ENCODE measurements around the gene IRX1.

Gene IRX1

DNA sequence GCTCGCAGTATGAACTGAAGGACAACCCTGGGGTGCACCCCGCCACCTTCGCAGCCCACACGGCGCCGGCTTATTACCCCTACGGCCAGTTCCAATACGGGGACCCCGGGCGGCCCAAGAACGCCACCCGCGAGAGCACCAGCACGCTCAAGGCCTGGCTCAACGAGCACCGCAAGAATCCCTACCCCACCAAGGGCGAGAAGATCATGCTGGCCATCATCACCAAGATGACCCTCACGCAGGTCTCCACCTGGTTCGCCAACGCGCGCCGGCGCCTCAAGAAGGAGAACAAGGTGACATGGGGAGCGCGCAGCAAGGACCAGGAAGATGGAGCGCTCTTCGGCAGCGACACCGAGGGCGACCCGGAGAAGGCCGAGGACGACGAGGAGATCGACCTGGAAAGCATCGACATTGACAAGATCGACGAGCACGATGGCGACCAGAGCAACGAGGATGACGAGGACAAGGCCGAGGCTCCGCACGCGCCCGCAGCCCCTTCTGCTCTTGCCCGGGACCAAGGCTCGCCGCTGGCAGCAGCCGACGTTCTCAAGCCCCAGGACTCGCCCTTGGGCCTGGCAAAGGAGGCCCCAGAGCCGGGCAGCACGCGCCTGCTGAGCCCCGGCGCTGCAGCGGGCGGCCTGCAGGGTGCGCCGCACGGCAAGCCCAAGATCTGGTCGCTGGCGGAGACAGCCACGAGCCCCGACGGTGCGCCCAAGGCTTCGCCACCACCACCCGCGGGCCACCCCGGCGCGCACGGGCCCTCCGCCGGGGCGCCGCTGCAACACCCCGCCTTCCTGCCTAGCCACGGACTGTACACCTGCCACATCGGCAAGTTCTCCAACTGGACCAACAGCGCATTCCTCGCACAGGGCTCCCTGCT is 3.8 kb downstream of the IRX1 start:
- DNase-seq = peak; percentile 70

DNA sequence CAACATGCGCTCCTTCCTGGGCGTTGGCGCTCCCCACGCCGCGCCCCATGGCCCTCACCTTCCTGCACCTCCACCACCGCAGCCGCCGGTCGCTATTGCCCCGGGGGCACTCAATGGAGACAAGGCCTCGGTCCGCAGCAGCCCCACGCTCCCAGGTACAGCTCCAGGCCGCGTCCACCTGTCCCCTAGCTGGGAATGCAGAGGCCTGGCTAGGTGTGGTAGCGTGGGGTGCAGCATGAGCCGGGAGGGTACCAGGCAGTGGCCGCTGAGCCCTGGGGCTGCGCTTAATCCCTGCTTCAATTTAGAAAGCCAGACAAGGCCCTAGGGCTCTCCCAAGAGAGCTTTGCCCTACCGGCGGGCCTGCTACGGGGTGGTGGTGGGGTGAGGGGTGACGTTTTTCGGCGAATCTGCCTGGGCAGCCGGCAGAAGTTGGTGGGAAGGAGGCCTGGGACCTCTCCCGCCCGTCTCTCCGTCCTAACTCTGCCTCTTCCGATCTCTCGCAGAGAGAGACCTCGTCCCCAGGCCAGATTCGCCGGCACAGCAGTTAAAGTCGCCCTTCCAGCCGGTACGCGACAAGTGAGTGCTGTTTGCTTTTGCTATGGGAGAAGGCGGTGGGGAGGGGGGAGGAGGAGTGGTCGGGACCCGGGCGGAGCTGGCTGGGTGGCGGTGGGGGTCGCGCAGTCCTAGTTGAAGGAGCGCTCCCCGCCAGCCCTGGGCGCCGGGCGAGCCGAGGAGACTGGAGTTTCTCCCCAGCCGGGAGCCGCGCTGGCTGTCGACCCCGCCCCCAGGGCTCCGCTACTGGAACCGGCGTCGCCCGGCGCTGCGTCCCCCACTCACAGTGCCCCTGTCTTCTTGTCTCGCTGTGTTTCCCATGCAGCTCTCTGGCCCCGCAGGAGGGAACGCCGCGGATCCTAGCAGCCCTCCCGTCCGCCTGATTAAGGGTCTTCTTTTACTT is 4.8 kb downstream of the IRX1 start:
- peak; percentile 53 for DNase-seq

DNA sequence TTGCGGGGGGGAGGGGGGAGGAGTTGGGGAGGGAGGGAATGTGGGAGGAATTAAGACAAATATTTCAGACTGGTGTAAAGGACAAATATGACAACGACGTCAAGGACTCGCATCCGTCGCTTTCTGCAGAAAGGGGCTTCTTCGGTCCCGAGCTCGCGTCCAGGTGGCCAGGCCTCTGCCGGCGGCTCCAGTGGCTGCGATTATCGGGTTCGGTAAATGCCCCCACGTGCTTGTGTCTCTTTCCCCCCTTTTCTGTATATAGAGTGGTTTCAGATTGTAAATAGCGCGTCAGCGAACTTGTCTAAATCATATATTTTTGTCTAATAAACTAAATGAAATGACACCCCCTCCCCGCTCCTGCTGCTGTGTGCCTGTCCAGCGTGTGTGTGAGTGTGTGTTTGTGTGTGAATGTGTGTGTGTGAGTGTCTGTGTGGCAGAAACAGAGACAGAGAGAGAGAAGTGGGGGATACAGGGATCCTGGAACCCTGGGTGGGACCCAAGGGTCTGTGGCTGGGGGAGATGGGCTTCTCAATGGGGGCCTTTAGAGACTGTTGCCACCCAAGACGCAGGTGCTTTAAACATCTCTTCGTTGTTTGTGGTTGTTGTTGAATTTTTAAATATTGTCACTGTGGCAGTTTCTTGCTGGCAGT is 5.6 kb downstream of the IRX1 start:
- peak; percentile 36 for DNase-seq

DNA sequence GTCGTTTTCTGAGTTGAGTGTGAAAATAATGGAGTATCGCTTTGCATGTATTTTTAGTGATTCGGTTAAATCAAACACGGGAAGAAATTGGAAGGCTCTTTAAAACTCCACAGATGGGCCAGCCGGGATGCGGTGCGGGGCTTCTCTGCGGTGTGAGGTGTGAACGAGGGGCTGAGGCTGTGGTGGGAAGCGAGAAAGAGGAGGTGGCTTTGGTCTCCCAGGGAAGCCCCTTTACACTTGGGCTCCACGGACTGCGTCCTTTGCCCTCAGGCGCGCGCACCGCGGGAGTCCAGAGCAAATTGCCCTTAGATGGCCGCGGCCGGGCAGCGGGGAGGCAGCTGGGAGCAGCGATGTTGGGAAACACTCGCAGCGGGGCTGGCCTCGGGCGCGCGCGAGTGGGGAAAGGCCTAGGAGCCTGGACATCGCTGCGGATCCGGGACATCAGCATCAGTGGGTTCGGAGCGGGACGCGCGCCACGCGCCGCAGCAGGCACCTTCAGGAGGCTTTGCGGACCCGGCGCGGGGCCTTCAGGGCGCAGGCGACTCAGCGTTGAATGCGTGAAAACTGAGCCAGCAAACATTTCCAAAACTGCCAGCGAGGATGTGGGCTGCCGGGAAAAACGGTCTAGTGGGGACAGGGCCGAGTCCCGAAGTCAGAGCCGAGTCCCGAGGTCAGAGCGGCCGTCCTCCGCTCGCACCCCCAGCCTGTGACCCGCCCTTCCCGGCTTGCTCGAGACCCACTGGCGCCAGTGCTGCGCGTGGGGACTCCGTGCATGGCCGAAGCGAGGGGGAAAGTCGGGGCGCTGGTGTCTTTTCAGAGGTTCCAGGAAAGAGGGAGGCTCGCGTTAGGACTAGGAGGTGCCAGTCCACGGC is 6.5 kb downstream of the IRX1 start:
- peak; percentile 67 for DNase-seq

DNA sequence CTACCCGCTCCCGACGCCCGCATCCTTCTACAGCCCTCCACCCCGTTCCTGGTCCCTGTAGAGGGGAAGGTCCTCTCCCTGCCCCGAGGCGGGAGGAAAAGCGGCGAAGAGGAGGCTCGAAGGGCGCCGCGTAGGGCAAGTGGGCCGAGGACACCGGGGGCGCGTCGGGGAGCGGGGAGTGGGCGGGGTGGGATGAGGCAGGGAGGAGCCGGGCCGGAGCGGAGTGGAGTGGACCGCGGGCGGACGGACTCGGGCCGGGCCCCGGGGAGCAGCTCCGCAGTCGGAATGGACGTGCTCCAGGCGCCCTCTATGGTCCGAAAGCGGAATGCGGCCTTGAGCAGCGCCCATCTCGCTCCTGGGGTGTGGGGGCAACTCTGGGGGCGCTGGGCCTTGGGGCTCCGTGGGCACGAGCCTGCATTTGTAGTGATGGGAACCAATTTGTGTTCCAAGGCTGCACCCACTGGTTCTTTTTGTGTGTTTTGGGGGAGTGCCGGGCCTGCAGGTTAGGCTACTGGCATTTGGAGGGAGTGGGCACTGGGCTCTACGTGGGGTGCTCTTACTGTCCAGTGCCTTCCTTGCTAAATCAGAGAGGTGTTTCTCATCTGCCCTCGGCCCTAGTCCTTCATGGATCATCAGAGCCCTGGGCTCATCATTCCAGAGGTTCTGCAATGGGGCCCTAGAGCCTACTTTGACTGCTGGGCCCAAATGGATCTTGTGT is 7.3 kb downstream of the IRX1 start:
- DNase-seq = no peak

DNA sequence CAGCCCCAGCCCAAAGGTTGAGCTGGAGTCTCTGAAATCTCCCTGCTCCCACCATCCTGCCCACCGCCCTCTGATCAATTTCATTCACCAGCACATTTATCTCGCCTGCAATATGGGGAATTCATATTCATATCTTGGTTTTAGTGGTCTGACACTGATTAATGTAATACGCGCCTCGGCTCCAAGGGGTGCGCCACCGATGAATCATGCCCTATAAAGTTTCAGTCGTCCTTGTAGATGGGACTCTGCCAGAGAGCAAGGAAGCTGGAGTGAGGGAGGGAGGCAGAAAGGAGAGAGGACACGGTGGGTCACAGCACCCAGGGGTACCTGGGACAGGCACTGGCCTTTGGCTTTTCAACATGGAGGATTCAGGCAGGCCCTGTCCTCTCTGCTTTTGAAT is 8.9 kb downstream of the IRX1 start:
- DNase-seq = no peak

DNA sequence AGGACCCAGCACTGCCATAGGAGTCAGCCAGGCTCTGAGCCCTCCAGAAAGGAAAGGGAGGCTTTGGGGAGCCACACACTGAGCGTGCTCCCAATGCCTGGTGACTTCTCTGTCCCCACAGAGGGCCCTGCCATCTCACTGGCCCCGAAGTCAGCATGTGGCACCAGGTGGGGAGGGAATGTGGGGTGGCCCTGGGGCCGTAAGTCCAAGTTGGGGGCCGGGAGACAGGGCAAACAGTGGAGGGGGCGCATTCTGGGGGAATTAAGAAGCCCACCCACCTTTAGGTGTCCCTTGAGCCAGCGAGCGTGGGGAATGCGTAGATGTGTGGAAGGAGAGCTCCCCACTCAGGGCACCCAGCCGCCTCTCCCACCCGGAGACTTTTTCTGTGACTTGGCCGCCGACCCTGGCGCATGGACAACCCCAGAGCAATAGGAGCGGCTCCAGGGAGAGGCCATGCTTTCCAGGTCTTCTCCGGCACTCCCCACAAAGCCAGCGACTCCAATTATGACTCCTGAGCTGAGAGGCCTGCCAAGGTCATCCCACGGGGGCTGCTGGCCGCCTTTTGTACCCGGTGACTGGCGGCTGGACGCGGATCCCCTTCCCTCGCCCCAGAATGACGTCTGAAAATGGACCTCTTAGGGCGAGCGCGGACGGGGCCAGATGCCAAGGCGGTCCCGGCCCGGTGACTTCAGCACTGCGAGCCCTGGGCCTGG is 9.8 kb downstream of the IRX1 start:
- DNase-seq = no peak

DNA sequence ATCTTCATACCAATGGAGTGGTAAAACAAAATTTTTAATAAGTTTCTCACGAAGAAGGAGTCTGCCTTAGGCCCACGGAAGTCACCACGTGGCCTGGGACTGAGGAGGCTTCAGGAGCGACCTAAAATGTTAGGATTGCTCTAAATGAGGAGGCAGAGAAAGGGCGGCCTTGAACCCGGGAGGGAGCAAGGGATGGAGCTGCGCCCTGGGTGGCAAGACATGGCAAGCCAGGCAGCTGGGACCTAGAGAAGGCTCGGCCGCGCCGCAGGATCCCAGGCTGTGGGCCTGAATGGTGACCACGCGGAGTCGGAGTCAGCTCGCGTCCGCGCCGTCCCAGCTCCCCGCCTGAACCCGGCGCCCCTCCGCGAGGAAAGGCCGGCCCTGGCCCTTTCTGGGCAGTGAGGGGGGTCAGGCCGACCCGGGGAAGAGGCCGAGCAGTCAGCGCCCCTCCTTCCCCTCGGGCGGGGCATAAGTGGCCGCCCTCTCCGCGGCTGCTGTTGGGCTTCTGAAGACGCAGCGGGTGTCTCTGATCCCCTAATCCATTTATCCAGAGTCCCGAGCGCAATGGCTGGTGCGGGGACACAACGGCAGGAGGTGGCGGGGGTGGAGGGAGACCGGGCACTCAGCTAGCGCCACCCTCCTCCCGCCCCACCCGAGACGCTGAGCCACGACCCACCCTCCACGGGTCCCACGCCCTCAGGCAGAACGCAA is 10.6 kb downstream of the IRX1 start:
- DNase-seq = no peak

DNA sequence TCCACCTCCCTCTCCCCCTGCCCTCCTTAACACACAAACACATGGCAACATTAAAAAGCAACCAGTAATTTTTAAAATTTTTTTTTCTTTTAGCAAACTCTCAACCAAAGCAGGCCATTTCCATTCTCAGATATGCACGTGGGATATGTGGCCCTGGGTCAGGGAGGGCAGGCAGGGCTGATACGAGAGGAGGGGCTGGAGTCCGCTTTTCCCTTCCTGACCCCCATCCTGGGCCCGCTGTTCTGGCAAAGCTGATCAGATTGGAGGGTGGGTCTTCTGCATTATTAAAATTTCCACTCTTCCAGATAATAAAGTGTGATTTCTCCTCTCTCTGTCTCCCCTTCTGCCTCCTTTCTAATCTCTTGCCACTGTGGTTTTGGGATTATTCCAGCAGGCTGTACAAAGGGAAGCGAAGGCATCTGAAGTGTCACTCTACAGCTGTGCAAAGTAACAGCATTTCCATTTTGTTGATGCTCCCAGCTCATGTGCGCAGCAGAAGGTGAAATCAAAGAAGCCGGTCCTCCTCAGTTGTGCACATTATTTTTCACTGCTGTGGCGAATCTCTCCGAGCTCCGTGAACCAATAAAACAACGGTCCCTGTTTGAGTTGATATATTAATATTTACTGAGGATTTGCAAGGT is 12.0 kb downstream of the IRX1 start:
- DNase-seq = no peak

DNA sequence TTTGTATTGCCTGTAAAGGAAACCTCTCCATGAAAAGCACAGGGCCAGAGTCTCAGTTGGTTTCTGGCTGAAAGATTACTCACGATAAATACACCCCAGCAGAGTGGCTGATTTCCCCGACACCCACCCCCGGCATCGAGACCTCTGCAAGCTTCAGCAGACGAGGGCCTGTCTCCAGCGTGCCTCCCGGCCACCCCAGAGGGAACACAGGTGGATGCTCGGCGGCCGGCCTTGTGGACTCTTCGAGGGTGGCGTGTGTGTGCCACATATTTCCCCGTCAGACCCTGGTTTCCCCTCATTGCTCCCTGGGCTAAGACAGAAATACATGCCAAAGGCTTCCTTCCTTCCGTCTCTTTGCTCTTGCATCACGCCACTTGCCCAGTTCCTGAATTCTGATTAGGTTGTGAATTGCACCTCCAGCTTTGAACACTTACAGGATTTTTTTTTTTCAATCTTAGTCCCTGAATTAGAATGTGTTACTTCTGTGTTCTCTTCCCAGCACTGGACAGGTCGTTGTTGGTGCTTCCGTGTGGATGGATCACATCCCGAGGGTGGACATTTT is 13.6 kb downstream of the IRX1 start:
- DNase-seq = no peak

DNA sequence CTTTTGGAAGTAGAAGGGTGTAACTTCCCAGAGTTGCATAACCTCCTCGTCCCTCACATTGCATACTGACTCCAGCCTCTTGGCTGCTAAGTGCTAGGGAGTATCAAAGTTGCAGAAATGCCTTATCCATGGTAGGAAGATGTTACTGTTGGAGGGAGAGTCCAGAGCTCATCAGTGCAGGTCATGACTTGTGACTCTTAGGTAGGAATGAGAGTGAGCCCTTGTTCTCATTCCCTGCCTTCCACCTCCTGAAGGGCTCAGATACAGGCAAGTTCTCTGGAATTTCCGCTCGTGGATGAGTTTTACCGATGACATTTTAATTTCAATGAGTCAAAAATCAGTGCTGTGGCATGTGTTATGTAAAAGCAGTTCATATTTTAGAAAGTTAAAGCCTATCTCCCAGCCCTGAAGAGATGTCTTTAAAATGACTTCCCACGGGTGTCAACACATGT is 17.0 kb downstream of the IRX1 start:
- no peak for DNase-seq

DNA sequence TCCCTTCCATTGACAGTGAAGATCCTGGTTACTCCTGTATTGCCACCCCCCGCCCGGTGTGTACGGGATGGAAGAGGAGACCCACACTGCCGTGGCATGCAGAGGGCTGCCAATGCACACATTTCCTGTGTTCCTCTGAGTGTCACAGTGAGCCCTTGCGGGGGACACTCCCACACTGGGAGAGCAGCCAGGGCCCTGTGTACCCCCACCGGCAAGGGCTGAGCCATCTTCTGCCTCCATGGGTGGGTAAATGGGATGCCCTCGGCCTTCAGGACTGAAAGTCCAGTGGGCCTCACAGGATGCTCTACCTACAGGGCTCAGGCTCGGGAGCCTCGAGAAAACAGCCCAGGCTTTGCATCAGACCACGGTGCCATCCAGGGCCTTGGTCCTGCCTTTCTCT is 18.1 kb downstream of the IRX1 start:
- no peak for DNase-seq

DNA sequence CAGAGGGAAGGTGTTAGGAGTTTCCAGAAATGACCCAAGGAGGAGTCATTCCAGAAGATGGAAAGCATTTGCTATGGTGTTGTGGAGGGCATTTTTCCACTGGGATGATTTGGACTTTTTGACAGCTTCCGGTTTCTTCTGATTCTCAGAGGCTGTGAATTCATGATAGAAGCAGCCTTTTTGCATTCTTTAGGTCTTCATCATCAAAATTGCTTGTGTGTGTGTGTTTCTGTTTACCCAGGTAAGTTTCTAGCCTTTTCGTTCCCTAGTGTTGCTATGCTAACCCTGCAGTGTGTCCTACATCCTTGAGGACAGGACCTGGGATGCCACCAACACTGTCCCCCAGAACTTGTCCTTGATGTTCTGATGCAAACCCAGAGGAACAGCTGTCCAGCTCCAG is 19.6 kb downstream of the IRX1 start:
- DNase-seq = no peak

DNA sequence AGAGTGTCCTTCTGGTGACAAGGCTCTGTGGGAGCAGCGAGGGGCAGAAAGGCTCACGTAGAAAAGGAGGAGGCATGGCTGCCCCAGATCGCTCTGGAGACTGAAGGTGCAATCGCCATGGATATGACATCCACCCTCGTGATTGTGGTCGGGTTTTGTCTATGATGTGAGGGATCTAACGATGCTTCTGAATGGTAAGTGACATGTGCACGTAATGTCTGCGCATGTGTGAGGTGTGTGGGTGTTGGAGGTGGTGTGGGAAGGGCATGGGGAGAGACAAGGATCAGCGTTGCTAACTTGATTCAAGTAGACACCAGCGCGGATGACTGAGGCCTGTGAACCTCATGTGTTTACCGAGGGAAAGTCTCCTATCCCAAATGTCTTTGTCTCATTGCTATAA is 20.2 kb downstream of the IRX1 start:
- DNase-seq = no peak

DNA sequence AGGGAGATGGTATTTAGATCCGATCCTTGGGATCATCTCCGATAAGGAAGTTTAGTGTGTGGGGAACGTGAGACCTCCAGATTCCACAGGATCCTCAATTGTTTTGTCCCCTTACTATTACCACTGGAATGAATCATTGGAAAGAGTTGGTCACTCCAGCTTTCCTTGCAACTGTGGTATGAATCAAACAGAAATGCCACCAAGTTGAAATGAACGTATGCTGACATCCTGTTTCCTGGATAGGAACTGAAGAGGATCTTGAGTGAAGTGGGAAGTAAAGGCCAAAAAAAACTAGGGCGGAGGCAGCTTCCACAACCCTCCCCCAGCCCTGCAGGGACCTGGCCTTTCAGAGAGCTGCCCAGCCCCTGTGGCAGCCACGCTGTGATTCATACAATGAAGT is 23.9 kb downstream of the IRX1 start:
- no peak for DNase-seq

DNA sequence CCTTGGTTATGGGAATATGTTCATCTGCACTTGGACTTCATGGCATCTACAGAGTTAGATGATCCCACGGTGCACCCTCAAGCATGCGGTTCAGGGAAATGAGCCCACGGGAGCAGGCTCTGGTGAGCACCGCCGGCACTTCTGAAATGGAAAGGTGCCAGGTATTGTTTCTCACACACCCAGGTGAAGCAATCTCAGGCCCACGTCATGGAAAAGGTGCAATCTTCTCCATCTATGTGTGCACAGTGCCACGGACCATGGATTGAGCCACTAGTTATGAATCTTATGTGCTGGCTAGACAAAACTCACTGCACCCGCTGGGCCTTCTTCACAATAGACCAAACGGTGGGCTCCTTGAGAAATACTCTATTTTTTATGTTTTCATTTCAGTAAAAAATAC is 27.3 kb downstream of the IRX1 start:
- DNase-seq = no peak

DNA sequence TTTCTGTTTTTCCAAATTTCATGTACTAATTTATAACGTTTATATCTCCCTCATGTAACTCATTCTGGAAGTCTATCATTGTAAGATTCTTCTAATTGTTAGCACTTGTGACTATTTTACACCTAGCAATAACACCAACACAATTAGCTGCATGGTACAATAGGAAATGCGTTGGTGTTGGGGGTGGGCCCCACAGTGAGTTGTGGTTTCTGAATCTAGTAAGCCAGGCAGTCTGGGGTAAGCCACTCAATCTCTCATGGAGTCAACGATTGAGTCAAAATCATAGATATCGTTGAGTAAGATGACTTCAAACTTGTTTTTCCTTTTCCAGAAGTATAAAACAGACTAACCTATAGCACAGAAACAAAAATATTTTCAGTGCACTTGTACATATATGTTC is 30.0 kb downstream of the IRX1 start:
- no peak for DNase-seq

DNA sequence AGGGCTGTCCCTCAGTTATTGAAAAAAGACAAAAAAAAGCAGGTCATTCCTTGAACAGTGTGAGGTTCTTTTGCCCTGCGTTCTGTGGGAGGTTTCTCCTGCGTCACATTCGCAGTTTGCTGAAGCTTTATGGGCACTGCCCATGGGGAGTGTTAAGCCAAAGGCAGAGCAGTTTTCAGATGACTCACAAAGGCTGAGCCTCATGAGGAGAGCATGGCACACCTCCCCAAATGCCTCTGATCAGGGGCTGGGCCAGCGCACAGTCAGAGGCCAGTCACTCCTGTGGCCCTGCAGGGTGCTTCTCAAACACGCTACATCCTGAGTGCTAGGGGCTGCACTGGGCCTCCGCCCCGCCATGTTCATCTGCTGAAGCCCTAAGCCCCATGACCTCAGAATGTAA is 38.4 kb downstream of the IRX1 start:
- no peak for DNase-seq

DNA sequence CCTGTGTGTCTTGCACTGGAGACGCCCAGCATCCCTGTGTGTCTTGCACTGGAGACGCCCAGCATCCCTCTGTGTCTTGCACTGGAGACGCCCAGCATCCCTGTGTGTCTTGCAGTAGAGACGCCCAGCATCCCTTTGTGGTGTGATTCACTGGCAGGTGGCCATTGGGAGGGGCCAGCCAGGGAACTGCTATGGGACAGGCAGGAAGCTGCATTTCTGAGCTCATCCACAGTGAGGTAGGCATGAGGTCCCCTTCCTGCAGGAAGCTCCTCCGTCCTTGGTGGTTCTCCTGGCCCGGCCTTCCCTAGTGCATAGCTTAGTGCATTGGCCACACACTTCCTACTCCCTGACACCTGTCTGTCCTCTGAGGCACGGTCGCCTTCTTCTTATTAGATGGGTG is 43.5 kb downstream of the IRX1 start:
- DNase-seq = no peak
